Osteoblast (primary cell): ENCODE measurements around the gene ALPG. TPM values are rescaled to one million over a fixed set of nuclear protein-coding genes. Genes with fewer than 3 reads are reported as not detected.
"Not testable (repeated sequence)": the region's sequence is repeated elsewhere in the genome, so short reads cannot be mapped to it uniquely, and the experiment has no call there.

Source experiments
- DNase-seq: peaks from one replicate; pipeline ENCODE4 v3.0.0; 2011; ENCODE audit warnings: low spot score, mixed read lengths; ENCODE audit not compliant: insufficient read length; ENCODE audit errors: missing footprints
- H2AFZ ChIP-seq: 2 replicates; pipeline ENCODE4 v1.6.0; 2011; ENCODE audit warnings: mild to moderate bottlenecking, low read length
- H3K27ac ChIP-seq: 2 replicates; pipeline ENCODE4 v1.5.1; 2011; ENCODE audit warnings: mild to moderate bottlenecking, low read depth, low read length, moderate library complexity
- H3K27me3 ChIP-seq: 2 replicates; pipeline ENCODE4 v1.6.0; 2012; ENCODE audit warnings: mild to moderate bottlenecking, control low read depth, inconsistent platforms, low read length, moderate library complexity; ENCODE audit not compliant: insufficient read depth
- H3K36me3 ChIP-seq: 2 replicates; pipeline ENCODE4 v1.5.1; 2011; ENCODE audit warnings: mild to moderate bottlenecking, low read length, control low read depth, moderate library complexity; ENCODE audit not compliant: insufficient read depth
- H3K4me1 ChIP-seq: 2 replicates; pipeline ENCODE4 v1.5.1; 2011; ENCODE audit warnings: mild to moderate bottlenecking, low read length, control low read depth, moderate library complexity; ENCODE audit not compliant: insufficient read depth
- H3K4me2 ChIP-seq: 2 replicates; pipeline ENCODE4 v1.6.0; 2011; ENCODE audit warnings: mild to moderate bottlenecking, low read length; ENCODE audit not compliant: insufficient read depth
- H3K4me3 ChIP-seq: fragments of 200-600 bp; sonication (generic); 3 replicates; pipeline ENCODE4 v1.5.1; 2012; ENCODE audit warnings: mild to moderate bottlenecking, low read length, inconsistent platforms; ENCODE audit not compliant: insufficient read depth
- H3K79me2 ChIP-seq: 2 replicates; pipeline ENCODE4 v1.6.0; 2012; ENCODE audit warnings: mild to moderate bottlenecking, low read length, control low read depth, inconsistent platforms; ENCODE audit not compliant: insufficient read depth
- H3K9me3 ChIP-seq: 2 replicates; pipeline ENCODE4 v1.5.1; 2011; ENCODE audit warnings: low read depth, low read length, control low read depth
- H4K20me1 ChIP-seq: 2 replicates; pipeline ENCODE4 v1.6.0; 2012; ENCODE audit warnings: mild to moderate bottlenecking, low read length, control low read depth; ENCODE audit not compliant: insufficient read depth
- CTCF ChIP-seq: IDR thresholded peaks from 2 replicates; pipeline ENCODE4 v1.5.1; 2011; ENCODE audit warnings: mild to moderate bottlenecking, low read depth, low read length, moderate library complexity; ENCODE audit errors: extremely low read depth
- total RNA-seq: library from RNA; depleted of rRNA; stranded (reverse); fragments of >200 nt; gene quantifications from 2 replicates; pipeline ENCODE4 v1.2.3, GENCODE V29; 2012

ALPG gene
- total RNA-seq, 1 donor, result not detected

- not testable (repeated sequence) for DNase-seq, H3K4me1 ChIP-seq, H3K79me2 ChIP-seq, H4K20me1 ChIP-seq, H3K9me3 ChIP-seq, H3K27ac ChIP-seq, H3K36me3 ChIP-seq, H2AFZ ChIP-seq, H3K4me2 ChIP-seq, H3K4me3 ChIP-seq
- peaks cover 41% of the 10 kb centered on the region for H3K27me3 ChIP-seq
Observed at GRCh38 chr2:232381204-232382031, 25.2 kb upstream of the ALPG start.

- Histone ChIP-seq H3K4me2 (no peak overlapping the region), H3K27ac (no peak overlapping the region), H4K20me1 (no peaks in the 10 kb centered on the region), H3K36me3 (no peaks in the 10 kb centered on the region), H3K79me2 (no peaks in the 10 kb centered on the region), H3K4me1 (peaks cover 2% of the 10 kb centered on the region), H2AFZ (no peak overlapping the region), H3K4me3 (no peak overlapping the region), H3K9me3 (no peaks in the 10 kb centered on the region), H3K27me3 (peaks cover 49% of the 10 kb centered on the region)
- no peak for DNase-seq
- TF ChIP-seq CTCF, result no peak
Observed at GRCh38 chr2:232382331-232383225, 24.1 kb upstream of the ALPG start.

GRCh38 chr2:232384466-232384865, 22.2 kb upstream of the ALPG start:
- no peak for TF ChIP-seq CTCF
- no peaks in the 10 kb centered on the region for H3K36me3 ChIP-seq
- peaks cover 68% of the 10 kb centered on the region for H3K27me3 ChIP-seq
- DNase-seq, result no peak
- no peak overlapping the region for H2AFZ ChIP-seq
- no peaks in the 10 kb centered on the region for H3K79me2 ChIP-seq
- H3K27ac ChIP-seq, result no peak overlapping the region
- H3K4me1 ChIP-seq, result peaks cover 2% of the 10 kb centered on the region
- no peak overlapping the region for H3K4me3 ChIP-seq
- H3K4me2 ChIP-seq, result no peak overlapping the region
- H4K20me1 ChIP-seq, result no peaks in the 10 kb centered on the region
- H3K9me3 ChIP-seq, result no peaks in the 10 kb centered on the region

GRCh38 chr2:232385058-232385457, 21.6 kb upstream of the ALPG start:
- H3K4me1 ChIP-seq, H3K79me2 ChIP-seq, H3K4me3 ChIP-seq, H2AFZ ChIP-seq, H3K9me3 ChIP-seq, H3K36me3 ChIP-seq, H3K27ac ChIP-seq, DNase-seq, H4K20me1 ChIP-seq, H3K4me2 ChIP-seq: not testable (repeated sequence)
- H3K27me3 ChIP-seq, result peaks cover 73% of the 10 kb centered on the region
